AG09319 (cell line): ENCODE measurements around the gene KICS2.

ENCODE experiments used
- DNase-seq: peaks from one replicate; pipeline ENCODE4 v3.0.0-alpha.2; 2010; ENCODE audit warnings: low read depth; ENCODE audit errors: extremely low read depth
- CTCF ChIP-seq: IDR thresholded peaks from 2 replicates; pipeline ENCODE4 v1.5.1; 2011; ENCODE audit warnings: low read depth, mild to moderate bottlenecking, inconsistent platforms, low read length, moderate library complexity

Gene KICS2

DNA sequence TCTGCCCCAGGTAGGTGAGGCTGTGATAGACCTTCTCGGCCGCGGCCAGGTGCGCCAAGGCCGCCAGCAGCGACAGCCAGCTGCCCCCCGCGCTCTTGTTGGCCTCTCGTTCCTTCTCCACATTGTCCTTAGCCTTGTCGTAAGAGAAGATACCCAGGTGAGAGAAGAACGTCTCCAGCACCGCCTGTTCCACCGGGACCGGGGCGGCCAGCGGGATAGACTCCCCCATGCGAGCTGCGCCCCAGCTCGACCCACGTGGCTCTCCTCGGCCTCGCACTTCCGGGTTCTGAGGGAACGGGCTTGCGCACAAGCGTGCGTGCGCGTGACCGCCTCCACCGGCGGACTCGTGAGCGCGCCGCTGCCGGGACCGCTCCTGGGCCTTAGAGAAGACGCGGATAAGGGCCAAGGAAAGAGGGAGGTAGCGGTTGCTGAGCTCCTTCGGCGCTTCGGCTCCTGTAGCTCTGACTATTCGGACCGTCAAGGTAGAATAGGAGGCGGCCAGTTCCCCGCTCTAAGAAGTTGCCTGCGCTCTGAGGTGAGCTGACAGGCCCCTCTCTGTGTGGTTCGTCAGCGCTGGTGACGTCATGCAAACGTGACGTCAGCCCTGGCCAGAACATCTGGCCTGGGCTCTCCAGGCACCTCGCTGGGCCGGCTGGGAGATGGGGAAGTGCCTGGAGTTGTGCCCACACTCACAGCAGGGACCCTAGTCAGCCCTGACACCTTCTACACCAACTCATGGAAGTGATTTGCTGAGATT is at the start of gene KICS2:
TSS of gene KICS2 (minus strand) at position 288 of the 757 bp plus-strand sequence. CDS start at position 229, 59 bp downstream.
- DNase-seq: peak; percentile 75
- TF ChIP-seq CTCF: no peak

DNA sequence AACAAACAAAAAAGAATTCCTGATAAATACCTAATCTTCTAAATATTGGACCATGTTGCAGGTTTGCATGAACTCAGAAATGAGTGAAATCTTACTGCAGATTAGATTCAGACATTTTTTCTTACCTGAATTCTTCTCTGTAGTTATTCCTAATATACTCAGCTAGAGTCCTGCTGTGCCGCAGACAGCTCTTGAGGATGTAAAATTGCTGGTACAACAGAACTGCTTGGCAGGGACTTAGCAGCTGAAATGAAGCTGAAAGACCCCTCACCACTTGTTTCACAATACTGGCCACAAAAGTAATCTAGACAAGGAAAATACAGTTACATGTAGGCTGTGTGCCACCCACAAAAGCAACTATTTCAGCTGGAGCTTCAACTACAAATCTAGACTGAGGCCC is 48.3 kb upstream of the KICS2 start:
- TF ChIP-seq CTCF: no peak
- no peak for DNase-seq

GRCh38 chr12:64269161-64269560 is 47.1 kb upstream of the KICS2 start:
- DNase-seq: no peak
- TF ChIP-seq CTCF: no peak

GRCh38 chr12:64268409-64268808 is 46.3 kb upstream of the KICS2 start:
- DNase-seq: no peak
- TF ChIP-seq CTCF: no peak

GRCh38 chr12:64265839-64266238 is 43.7 kb upstream of the KICS2 start:
- TF ChIP-seq CTCF: no peak
- DNase-seq: no peak

DNA sequence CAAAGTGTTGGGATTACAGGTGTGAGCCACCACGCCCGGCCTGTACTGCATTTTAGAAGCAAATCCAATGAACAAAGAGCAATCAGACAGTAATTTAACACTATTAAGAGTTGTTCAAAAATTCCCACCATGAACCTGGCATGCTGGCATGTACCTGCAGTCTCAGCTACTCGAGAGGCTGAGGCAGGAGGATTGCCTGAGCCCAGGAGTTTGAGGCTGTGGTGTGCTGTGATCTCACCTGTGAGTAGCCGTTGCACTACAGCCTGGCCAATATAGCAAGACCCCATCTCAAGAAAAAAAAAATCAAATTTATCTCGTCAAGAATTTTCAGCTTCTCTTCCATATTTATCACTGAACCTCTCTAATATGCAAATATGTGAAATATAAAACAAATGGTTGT is 39.7 kb upstream of the KICS2 start:
- TF ChIP-seq CTCF: no peak
- DNase-seq: no peak

- TF ChIP-seq CTCF: no peak
- DNase-seq: no peak
Measured at GRCh38 chr12:64258576-64258975, 36.5 kb upstream of the KICS2 start.
